HG03097 (cell line): ENCODE measurements around the gene TMEM232.
"Not testable (repeated sequence)": the region's sequence is repeated elsewhere in the genome, so short reads cannot be mapped to it uniquely, and the experiment has no call there.

Experiments
- ATAC-seq: cut with Tn5 transposase; IDR thresholded peaks from one replicate; pipeline ENCODE4 v1.9.1; 2021; ENCODE audit not compliant: unreplicated experiment, low FRiP score

Gene TMEM232

GRCh38 chr5:110726249-110727024 is at the start of gene TMEM232:
TSS of gene TMEM232 (minus strand) at chr5:110726671. CDS start at chr5:110667352, 59,319 bp downstream.
- peak; percentile 100 for ATAC-seq

- no peak for ATAC-seq
Observed at GRCh38 chr5:110770286-110770685, 43.8 kb upstream of the TMEM232 start.

- no peak for ATAC-seq
Observed at GRCh38 chr5:110769000-110769681, 42.7 kb upstream of the TMEM232 start.

GRCh38 chr5:110768138-110768860 is 41.8 kb upstream of the TMEM232 start:
- no peak for ATAC-seq

- ATAC-seq, result no peak
Observed at GRCh38 chr5:110760158-110760557, 33.7 kb upstream of the TMEM232 start.

GRCh38 chr5:110757118-110757729 is 30.8 kb upstream of the TMEM232 start:
- no peak for ATAC-seq

- no peak for ATAC-seq
Observed at GRCh38 chr5:110754181-110754580, 27.7 kb upstream of the TMEM232 start.

GRCh38 chr5:110753600-110753999 is 27.1 kb upstream of the TMEM232 start:
- ATAC-seq, result no peak

GRCh38 chr5:110752953-110753352 is 26.5 kb upstream of the TMEM232 start:
- ATAC-seq, result peak; percentile 0

GRCh38 chr5:110751902-110752762 is 25.7 kb upstream of the TMEM232 start:
- ATAC-seq, result peak; percentile 98

GRCh38 chr5:110738812-110739651 is 12.6 kb upstream of the TMEM232 start, which contains the start of gene SLC25A46:
TSS of gene SLC25A46 (plus strand) at chr5:110739007. CDS start at chr5:110739120, 113 bp downstream.
- peak; percentile 97 for ATAC-seq

GRCh38 chr5:110738503-110738811 is 12.0 kb upstream of the TMEM232 start:
- peak; percentile 43 for ATAC-seq

- ATAC-seq, result no peak
Observed at GRCh38 chr5:110736753-110737152, 10.3 kb upstream of the TMEM232 start.

GRCh38 chr5:110735556-110735955 is 9.1 kb upstream of the TMEM232 start:
- no peak for ATAC-seq

- ATAC-seq, result no peak
Observed at GRCh38 chr5:110734101-110734500, 7.6 kb upstream of the TMEM232 start.

- ATAC-seq, result not testable (repeated sequence)
Observed at GRCh38 chr5:110731499-110731898, 5.0 kb upstream of the TMEM232 start.

GRCh38 chr5:110727025-110727314 is 499 bp upstream of the TMEM232 start:
- peak; percentile 32 for ATAC-seq

- no peak for ATAC-seq
Observed at GRCh38 chr5:110718311-110718710, 8.2 kb downstream of the TMEM232 start.
